PFSK-1 (cell line): ENCODE data around the gene ESRRA.

Experiments
- FOXP2 ChIP-seq: optimal IDR thresholded peaks from 2 replicates; pipeline ENCODE3; 2011; ENCODE audit warnings: borderline replicate concordance, control low read depth, inconsistent platforms; ENCODE audit not compliant: insufficient read depth; ENCODE audit errors: extremely low read length, extremely low read depth
- SIN3A ChIP-seq: IDR thresholded peaks from 2 replicates; pipeline ENCODE4 v1.6.1; 2012; ENCODE audit warnings: mild to moderate bottlenecking, low read length, moderate library complexity, borderline replicate concordance; ENCODE audit not compliant: insufficient read depth

GRCh38 chr11:64317961-64318765 lies 12.8 kb downstream of the ESRRA start, which contains the start of gene PRDX5:
- TF ChIP-seq FOXP2 = peak; percentile 94
- TF ChIP-seq SIN3A = no peak; the same call in 1 of the 2 replicates
